Measurements from ENCODE around the gene NAGK. TPM values are rescaled to one million over a fixed set of nuclear protein-coding genes. Genes with fewer than 3 reads are reported as not detected.
"Not testable (repeated sequence)": the region's sequence is repeated elsewhere in the genome, so short reads cannot be mapped to it uniquely, and the experiment has no call there.

The NAGK gene
- total RNA-seq, 1 donor from 2014 or later, result 110 TPM

GRCh38 chr2:71082402-71083252 is 14.2 kb downstream of the NAGK start:
- H3K27me3 ChIP-seq, result no peaks in the 10 kb centered on the region
- H3K9me3 ChIP-seq, result no peaks in the 10 kb centered on the region
- intact Hi-C loops (cut with DNase I), result no loop called here
- TF ChIP-seq POLR2AphosphoS5 (IDR thresholded peaks at IDR 0.05; ENCODE audit: insufficient read depth in 1 of 2, low read depth in 1 of 2), result no peak
- TF ChIP-seq POLR2A (IDR thresholded peaks at IDR 0.05), result no peak
- no peak for TF ChIP-seq CTCF (IDR thresholded peaks at IDR 0.05)
- no peak overlapping the region for H3K27ac ChIP-seq
- no peak for DNase-seq (ENCODE audit: extremely low spot score in 2 of 2)
- peaks cover 11% of the 10 kb centered on the region for H3K4me1 ChIP-seq
- peaks cover 0 to 18% of the 10 kb centered on the region in 2 donors for H3K36me3 ChIP-seq
- no peak overlapping the region for H3K4me3 ChIP-seq

GRCh38 chr2:71083297-71083696 is 14.8 kb downstream of the NAGK start:
- H3K9me3 ChIP-seq; H3K27me3 ChIP-seq; H3K27ac ChIP-seq; intact Hi-C loops (cut with DNase I); DNase-seq (ENCODE audit: extremely low spot score in 2 of 2); H3K4me3 ChIP-seq: not testable (repeated sequence)
- Histone ChIP-seq H3K36me3 (peaks cover 0 to 11% of the 10 kb centered on the region in 2 donors), H3K4me1 (peaks cover 11% of the 10 kb centered on the region)

- H3K36me3 ChIP-seq; H3K27ac ChIP-seq; DNase-seq (ENCODE audit: extremely low spot score in 2 of 2); intact Hi-C loops (cut with DNase I); H3K27me3 ChIP-seq; H3K9me3 ChIP-seq: not testable (repeated sequence)
- H3K4me1 ChIP-seq, result peaks cover 11% of the 10 kb centered on the region
- H3K4me3 ChIP-seq, result peak overlapping the region in 1 of 2 donors; percentile 15
These were observed 15.4 kb downstream of the NAGK start for GRCh38 chr2:71083752-71084312.

GRCh38 chr2:71085325-71086003 is 17.0 kb downstream of the NAGK start:
- DNase-seq (ENCODE audit: extremely low spot score in 2 of 2); H3K27ac ChIP-seq: not testable (repeated sequence)

GRCh38 chr2:71089475-71089874 is 21.0 kb downstream of the NAGK start:
- H3K4me1 ChIP-seq; H3K27ac ChIP-seq; DNase-seq (ENCODE audit: extremely low spot score in 2 of 2); H3K4me3 ChIP-seq; H3K36me3 ChIP-seq; H3K9me3 ChIP-seq; intact Hi-C loops (cut with DNase I); H3K27me3 ChIP-seq: not testable (repeated sequence)

More at GRCh38 chr2:71085325-71086003, 17.0 kb downstream of the NAGK start:
- intact Hi-C loops (cut with DNase I); H3K36me3 ChIP-seq; H3K27me3 ChIP-seq; H3K4me3 ChIP-seq; H3K9me3 ChIP-seq: not testable (repeated sequence)
- peaks cover 11% of the 10 kb centered on the region for H3K4me1 ChIP-seq

- H3K27me3 ChIP-seq; H3K9me3 ChIP-seq; H3K27ac ChIP-seq; H3K4me1 ChIP-seq; H3K36me3 ChIP-seq; DNase-seq (ENCODE audit: extremely low spot score in 2 of 2); intact Hi-C loops (cut with DNase I); H3K4me3 ChIP-seq: not testable (repeated sequence)
These were observed 23.4 kb downstream of the NAGK start for GRCh38 chr2:71091808-71092207.

GRCh38 chr2:71092491-71093260 is 24.2 kb downstream of the NAGK start:
- H3K36me3 ChIP-seq; H3K9me3 ChIP-seq; intact Hi-C loops (cut with DNase I); DNase-seq (ENCODE audit: extremely low spot score in 2 of 2); H3K4me1 ChIP-seq; H3K4me3 ChIP-seq; H3K27me3 ChIP-seq; H3K27ac ChIP-seq: not testable (repeated sequence)

Measured in vagina (tissue), 2 donors.